Effector memory CD4-positive, alpha-beta T cell (primary cell): Measurements from ENCODE around the gene H6PD.

Experiments used
- DNase-seq, 3 donors: peaks; one replicate each; pipeline ENCODE4 v3.0.0-alpha.2; 2020
- H3K27ac ChIP-seq: 2 replicates; pipeline ENCODE4 v1.7.0; 2013; ENCODE audit warnings: mild to moderate bottlenecking, low read length, moderate library complexity; ENCODE audit not compliant: insufficient read depth, poor library complexity, severe bottlenecking
- H3K27me3 ChIP-seq: replicated peaks from 2 replicates; pipeline ENCODE4 v1.7.0; 2013; ENCODE audit warnings: mild to moderate bottlenecking, low read length; ENCODE audit not compliant: insufficient read depth, control insufficient read depth, poor library complexity, severe bottlenecking
- H3K36me3 ChIP-seq: 2 replicates; pipeline ENCODE4 v1.7.0; 2013; ENCODE audit warnings: mild to moderate bottlenecking, low read length, moderate library complexity; ENCODE audit not compliant: control insufficient read depth, insufficient read depth
- H3K4me1 ChIP-seq: 2 replicates; pipeline ENCODE4 v1.7.0; 2013; ENCODE audit warnings: low read length, mild to moderate bottlenecking; ENCODE audit not compliant: control insufficient read depth, insufficient read depth, poor library complexity, severe bottlenecking
- H3K4me3 ChIP-seq: 2 replicates; pipeline ENCODE4 v1.7.0; 2013; ENCODE audit warnings: low read length, low read depth, mild to moderate bottlenecking; ENCODE audit not compliant: insufficient read depth, poor library complexity, severe bottlenecking
- H3K9me3 ChIP-seq: 2 replicates; pipeline ENCODE4 v1.7.0; 2013; ENCODE audit warnings: mild to moderate bottlenecking, low read length, moderate library complexity; ENCODE audit not compliant: control insufficient read depth

Gene H6PD

GRCh38 chr1:9308236-9308785 lies 73.7 kb downstream of the H6PD start:
- DNase-seq = no peak
- H3K4me3 ChIP-seq = no peak overlapping the region
- H3K27ac ChIP-seq = no peak overlapping the region
- H3K4me1 ChIP-seq = no peaks in the 10 kb centered on the region
- no peaks in the 10 kb centered on the region for H3K27me3 ChIP-seq
- no peaks in the 10 kb centered on the region for H3K36me3 ChIP-seq
- no peaks in the 10 kb centered on the region for H3K9me3 ChIP-seq

GRCh38 chr1:9309080-9309479 lies 74.5 kb downstream of the H6PD start:
- Histone ChIP-seq H3K27ac (no peak overlapping the region), H3K4me3 (no peak overlapping the region), H3K27me3 (no peaks in the 10 kb centered on the region), H3K36me3 (no peaks in the 10 kb centered on the region), H3K9me3 (no peaks in the 10 kb centered on the region), H3K4me1 (no peaks in the 10 kb centered on the region)
- DNase-seq = no peak

GRCh38 chr1:9309991-9310390 lies 75.4 kb downstream of the H6PD start:
- DNase-seq = no peak
- Histone ChIP-seq H3K27ac (no peak overlapping the region), H3K4me1 (peaks cover under 1% of the 10 kb centered on the region), H3K9me3 (no peaks in the 10 kb centered on the region), H3K4me3 (no peak overlapping the region), H3K27me3 (no peaks in the 10 kb centered on the region), H3K36me3 (no peaks in the 10 kb centered on the region)

GRCh38 chr1:9311029-9311428 lies 76.5 kb downstream of the H6PD start:
- Histone ChIP-seq H3K27me3 (no peaks in the 10 kb centered on the region), H3K27ac (no peak overlapping the region), H3K4me1 (peaks cover 7% of the 10 kb centered on the region), H3K4me3 (no peak overlapping the region), H3K36me3 (no peaks in the 10 kb centered on the region), H3K9me3 (no peaks in the 10 kb centered on the region)
- DNase-seq = no peak

GRCh38 chr1:9311479-9311878 lies 76.9 kb downstream of the H6PD start:
- H3K27me3 ChIP-seq = no peaks in the 10 kb centered on the region
- H3K9me3 ChIP-seq = no peaks in the 10 kb centered on the region
- H3K36me3 ChIP-seq = no peaks in the 10 kb centered on the region
- no peak overlapping the region for H3K27ac ChIP-seq
- DNase-seq = no peak
- H3K4me3 ChIP-seq = no peak overlapping the region
- H3K4me1 ChIP-seq = peaks cover 7% of the 10 kb centered on the region

GRCh38 chr1:9312168-9312720 lies 77.7 kb downstream of the H6PD start:
- Histone ChIP-seq H3K27ac (no peak overlapping the region), H3K36me3 (no peaks in the 10 kb centered on the region), H3K4me3 (no peak overlapping the region), H3K9me3 (no peaks in the 10 kb centered on the region), H3K4me1 (peaks cover 7% of the 10 kb centered on the region), H3K27me3 (no peaks in the 10 kb centered on the region)
- no peak for DNase-seq

GRCh38 chr1:9313576-9313975 lies 79.0 kb downstream of the H6PD start:
- H3K36me3 ChIP-seq = no peaks in the 10 kb centered on the region
- DNase-seq = no peak
- H3K27ac ChIP-seq = no peak overlapping the region
- peaks cover 7% of the 10 kb centered on the region for H3K4me1 ChIP-seq
- no peak overlapping the region for H3K4me3 ChIP-seq
- no peaks in the 10 kb centered on the region for H3K9me3 ChIP-seq
- no peaks in the 10 kb centered on the region for H3K27me3 ChIP-seq

- no peak overlapping the region for H3K4me3 ChIP-seq
- no peaks in the 10 kb centered on the region for H3K9me3 ChIP-seq
- peaks cover 7% of the 10 kb centered on the region for H3K4me1 ChIP-seq
- H3K27me3 ChIP-seq = no peaks in the 10 kb centered on the region
- DNase-seq = no peak
- no peak overlapping the region for H3K27ac ChIP-seq
- H3K36me3 ChIP-seq = no peaks in the 10 kb centered on the region
Measured at GRCh38 chr1:9314111-9314510, 79.5 kb downstream of the H6PD start.

GRCh38 chr1:9314711-9315379 lies 80.3 kb downstream of the H6PD start:
- Histone ChIP-seq H3K9me3 (no peaks in the 10 kb centered on the region), H3K36me3 (no peaks in the 10 kb centered on the region), H3K4me1 (peaks cover 7% of the 10 kb centered on the region), H3K4me3 (no peak overlapping the region), H3K27ac (no peak overlapping the region), H3K27me3 (no peaks in the 10 kb centered on the region)
- no peak for DNase-seq

- H3K4me3 ChIP-seq = no peak overlapping the region
- H3K27me3 ChIP-seq = no peaks in the 10 kb centered on the region
- no peak for DNase-seq
- H3K9me3 ChIP-seq = no peaks in the 10 kb centered on the region
- no peak overlapping the region for H3K27ac ChIP-seq
- H3K36me3 ChIP-seq = no peaks in the 10 kb centered on the region
- H3K4me1 ChIP-seq = peaks cover 7% of the 10 kb centered on the region
Measured at GRCh38 chr1:9315411-9316079, 81.0 kb downstream of the H6PD start.
